ENCODE results near the gene CCR3.

The CCR3 gene

DNA sequence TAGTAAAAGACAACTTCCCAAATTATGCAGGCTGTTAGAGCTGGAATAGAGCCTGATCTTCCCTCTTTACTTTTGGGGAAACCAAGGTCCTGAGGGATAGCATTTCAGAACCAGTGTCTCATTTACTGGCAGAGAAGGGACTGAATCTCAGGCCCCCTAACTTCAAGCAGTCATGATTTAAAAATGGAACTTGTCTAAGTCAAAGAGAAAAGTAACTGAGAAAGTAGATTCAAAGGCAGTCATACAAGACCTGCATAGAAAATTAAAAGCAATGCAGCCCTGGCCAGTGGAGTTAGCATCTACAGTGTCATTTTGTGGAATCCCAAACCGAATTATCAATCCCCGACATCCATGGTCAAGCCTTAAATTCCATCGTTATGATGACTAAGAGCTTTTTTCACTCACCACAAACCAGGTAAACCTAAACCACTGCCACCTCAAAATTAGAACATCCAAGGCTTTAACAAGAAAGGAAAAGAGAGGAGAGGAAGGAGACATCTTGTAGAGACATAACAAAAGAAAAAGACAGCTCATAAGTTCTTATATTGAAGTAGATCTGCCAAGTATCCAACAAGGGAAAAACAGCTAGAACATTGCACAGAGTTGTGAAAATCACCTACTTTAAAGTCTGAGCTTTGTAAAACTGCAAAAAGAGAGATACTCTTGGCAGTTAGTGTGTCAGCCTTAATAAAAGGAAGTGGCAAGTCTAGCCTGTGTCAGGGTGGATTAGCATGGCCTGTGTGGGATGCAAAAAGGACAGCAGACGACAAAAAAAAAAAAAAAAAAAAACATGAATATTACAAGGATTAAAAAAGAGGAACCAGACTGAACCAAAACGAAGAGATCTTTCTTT lies 57.6 kb downstream of the CCR3 start:
- no peak for DNase-seq

GRCh38 chr3:46300461-46300789 lies 58.2 kb downstream of the CCR3 start:
- DNase-seq, result no peak

DNA sequence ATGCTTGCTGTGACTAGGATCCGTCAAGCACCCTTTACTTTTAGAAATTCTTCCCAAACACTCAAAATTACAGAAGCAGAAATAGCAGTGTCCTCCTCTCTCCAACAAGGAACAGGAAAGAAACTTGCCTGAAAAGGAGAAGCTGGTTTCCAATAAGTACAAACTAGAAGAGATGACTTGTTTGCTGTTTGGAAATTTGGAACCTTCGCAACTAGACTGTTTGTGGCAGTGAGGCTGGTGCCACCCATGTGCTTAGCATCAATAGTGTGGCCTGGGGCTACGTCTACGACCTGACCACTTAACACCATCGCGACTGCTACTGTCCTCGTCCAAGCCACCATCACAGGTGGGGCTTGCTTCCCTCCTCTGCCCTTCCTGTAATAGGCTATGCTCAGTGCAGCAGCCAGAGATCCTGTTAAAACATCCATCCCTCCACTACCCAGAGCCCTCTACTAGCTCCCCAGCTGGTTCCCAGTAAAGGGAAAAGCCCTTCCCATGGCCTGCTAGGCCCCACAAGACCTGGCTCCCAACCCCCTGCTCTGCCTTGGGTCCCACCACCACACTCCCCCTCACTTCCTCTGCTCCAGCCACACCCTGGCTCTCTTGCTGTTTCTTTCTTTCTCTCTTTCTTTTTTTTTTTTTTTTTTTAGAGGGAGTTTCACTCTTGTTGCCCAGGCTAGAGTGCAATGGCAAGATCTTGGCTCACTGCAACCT lies 59.0 kb downstream of the CCR3 start:
- no peak for DNase-seq

GRCh38 chr3:46303240-46303639 lies 61.0 kb downstream of the CCR3 start:
- DNase-seq, result no peak

DNA sequence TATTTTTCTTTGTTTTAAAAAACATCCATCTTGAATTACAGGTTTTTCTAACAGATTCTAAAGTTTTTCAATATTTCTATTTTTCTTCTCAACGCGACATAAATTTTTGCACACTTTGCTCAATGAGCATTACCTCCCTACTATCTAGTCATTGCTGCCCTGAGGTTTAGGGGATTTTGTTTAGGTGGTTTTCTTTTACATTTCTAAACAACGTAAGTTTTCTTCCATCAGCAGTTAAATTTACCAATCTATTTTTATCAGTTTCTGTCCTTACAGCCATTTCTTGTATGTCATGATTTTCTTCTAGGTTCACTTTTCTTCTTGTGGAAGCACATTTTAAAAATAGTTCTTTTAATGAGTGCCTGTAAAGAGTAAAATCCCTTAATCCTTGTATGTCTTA lies 62.5 kb downstream of the CCR3 start:
- DNase-seq, result no peak

- DNase-seq, result no peak
Observed at GRCh38 chr3:46312991-46313390, 70.7 kb downstream of the CCR3 start.

DNA sequence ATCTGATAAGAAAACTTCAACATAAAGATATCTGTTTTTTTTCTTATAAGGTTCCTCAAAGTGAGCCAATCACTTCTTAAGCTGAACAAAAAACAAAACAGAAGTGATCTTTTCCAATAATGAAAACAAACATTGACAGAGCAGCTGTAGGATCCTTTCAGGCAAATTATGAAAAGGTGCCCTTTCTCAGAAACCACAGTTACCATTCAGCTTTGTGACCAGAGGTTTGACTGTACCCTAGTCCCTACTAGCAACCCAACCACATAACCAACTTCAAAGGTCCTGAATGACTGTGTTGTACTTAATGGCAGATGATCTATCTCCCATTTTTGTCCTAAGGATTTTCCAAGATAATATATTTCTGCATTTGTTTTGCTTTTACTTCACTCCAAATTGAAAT lies 72.3 kb downstream of the CCR3 start:
- no peak for DNase-seq

- no peak for DNase-seq
Observed at GRCh38 chr3:46316206-46316605, 73.9 kb downstream of the CCR3 start.
